Measurements from ENCODE around the gene LRP1B.

GRCh38 chr2:140473851-140474250 lies 1657.0 kb downstream of the LRP1B start:
- no peak for TF ChIP-seq CTCF (IDR thresholded peaks at IDR 0.05 in 4 of 5, conservative IDR thresholded peaks at IDR 0.05 in 1 of 5)
- no peak for TF ChIP-seq POLR2A (IDR thresholded peaks at IDR 0.05)
